Activated CD8-positive, alpha-beta memory T cell treated with anti-CD3 and anti-CD28 coated beads, Interleukin-2, amount 10 ng/mL, durations not matched to agents 7 days and 5 days (primary cell): ENCODE measurements around the gene CHAC1. TPM values are rescaled to one million over a fixed set of nuclear protein-coding genes. Genes with fewer than 3 reads are reported as not detected.
A peak's percentile ranks its signal among the peaks of the same experiment; 100 is the strongest.
"Not testable (repeated sequence)": the region's sequence is repeated elsewhere in the genome, so short reads cannot be mapped to it uniquely, and the experiment has no call there.

Experiments used
- ATAC-seq: fragments of 150-1000 bp; cut with Tn5 transposase; one replicate; pipeline ENCODE4 v1.10.0; 2021; ENCODE audit warnings: moderate library complexity
- CTCF ChIA-PET: fragments of 350-600 bp; sonication (Branson Sonifier 250); formaldehyde crosslinking; loops from one replicate; lab custom pipeline; 2021; ENCODE audit warnings: antibody characterized with exemption; lab: Charles Lee
- DNase-seq: peaks from one replicate; pipeline ENCODE4 v3.0.0-alpha.2; 2020
- H3K27ac Mint-ChIP-seq: one replicate; pipeline ENCODE4 v1.8.0; 2021; ENCODE audit warnings: mild to moderate bottlenecking, mixed read lengths
- H3K27me3 Mint-ChIP-seq: one replicate; pipeline ENCODE4 v1.8.0; 2021; ENCODE audit warnings: mixed read lengths
- H3K36me3 Mint-ChIP-seq: one replicate; pipeline ENCODE4 v1.8.0; 2021; ENCODE audit warnings: mild to moderate bottlenecking, mixed read lengths
- H3K4me1 Mint-ChIP-seq: one replicate; pipeline ENCODE4 v1.8.0; 2021; ENCODE audit warnings: mixed read lengths
- H3K4me3 Mint-ChIP-seq: one replicate; pipeline ENCODE4 v1.8.0; 2021; ENCODE audit warnings: mild to moderate bottlenecking, moderate library complexity, mixed read lengths
- H3K9me3 Mint-ChIP-seq: one replicate; pipeline ENCODE4 v1.8.0; 2022; ENCODE audit warnings: low read depth, mixed read lengths
- total RNA-seq, 2 experiments: library from RNA; stranded (reverse); gene quantifications; one replicate each; pipeline ENCODE4 v1.2.3, GENCODE V29; 2021

The CHAC1 gene
- total RNA-seq, 2 experiments from 2014 or later, result 8.3 to 13.0 TPM

DNA sequence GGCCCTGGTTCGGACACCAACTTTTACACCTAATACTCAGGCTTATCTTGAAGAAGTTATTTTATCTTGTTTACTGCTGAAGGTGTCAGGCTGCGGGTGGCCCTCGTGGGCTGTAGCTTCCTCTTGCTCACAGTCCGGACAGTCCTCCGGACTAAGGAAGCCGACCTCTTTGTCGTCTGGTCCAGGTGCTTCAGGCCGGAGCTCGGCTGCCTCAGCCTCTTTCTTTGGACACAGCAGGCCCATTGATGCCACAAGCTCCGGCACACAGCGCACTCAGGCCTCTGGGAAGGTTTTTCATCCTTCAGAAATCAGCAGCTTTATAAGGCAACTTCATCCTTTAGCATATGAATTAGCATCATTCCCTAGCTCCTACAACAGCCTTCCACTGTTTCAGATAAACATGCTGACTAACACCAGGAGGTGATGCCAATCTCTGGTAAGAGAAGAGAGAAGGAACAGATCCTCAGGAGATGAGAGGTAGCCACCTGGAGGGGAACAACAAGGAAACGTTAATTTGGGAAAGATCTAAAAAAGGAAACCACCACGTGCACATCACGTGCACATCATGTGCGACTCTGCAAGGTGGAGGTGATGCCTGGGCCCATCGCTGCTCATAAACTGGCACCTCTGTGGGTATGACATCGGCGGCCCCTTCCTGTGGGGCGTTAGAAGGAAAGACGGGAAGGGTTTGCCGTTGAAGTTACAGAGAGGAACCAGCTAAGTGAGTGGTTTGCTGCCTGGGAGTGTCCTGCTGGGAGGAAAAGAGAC, 4.4 kb upstream of the CHAC1 start:
- H3K4me1 Mint-ChIP-seq, result peaks cover 25% of the 10 kb centered on the region

DNA sequence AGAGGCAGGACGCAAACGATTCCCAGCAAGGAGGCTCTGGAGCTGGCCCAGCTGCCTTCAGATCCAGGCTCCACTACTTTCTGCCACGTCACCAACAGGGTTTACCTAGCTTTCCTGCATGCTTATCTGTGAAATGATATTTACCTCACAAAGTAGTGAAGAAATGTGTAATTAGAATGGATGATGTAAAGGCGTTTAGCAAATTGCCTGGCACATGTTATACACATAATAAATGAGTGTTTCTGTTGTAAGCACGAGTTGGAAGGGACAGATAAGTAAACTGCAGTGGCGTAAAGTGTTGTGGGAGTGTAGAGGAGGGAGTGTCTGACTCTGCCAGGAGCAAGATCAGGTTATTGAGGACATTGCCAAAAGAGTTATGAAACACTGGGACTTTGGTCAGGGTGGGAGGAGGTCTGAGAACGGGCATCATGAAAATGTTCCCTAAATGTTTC, 3.5 kb upstream of the CHAC1 start:
- no peaks in the 10 kb centered on the region for H3K36me3 Mint-ChIP-seq
- DNase-seq, result no peak
- H3K27me3 Mint-ChIP-seq, result no peaks in the 10 kb centered on the region
- no peak overlapping the region for H3K4me3 Mint-ChIP-seq
- H3K27ac Mint-ChIP-seq, result no peak overlapping the region
- CTCF ChIA-PET, result interaction anchor here (1.2 to 9.0 kb wide), 3 partner anchors 8 to 91 kb away, joined by 3 to 102 read pairs (median 6); no protein-coding TSS in a partner anchor
- H3K4me1 Mint-ChIP-seq, result peaks cover 29% of the 10 kb centered on the region
- H3K9me3 Mint-ChIP-seq, result no peaks in the 10 kb centered on the region
- no peak for ATAC-seq

More for the DNA sequence above, 4.4 kb upstream of the CHAC1 start:
- DNase-seq, result no peak
- ATAC-seq, result no peak
- H3K9me3 Mint-ChIP-seq, result no peaks in the 10 kb centered on the region
- CTCF ChIA-PET, result interaction anchor here (0.6 to 1.7 kb wide), 2 partner anchors 15 to 90 kb away, joined by 3 to 6 read pairs; no protein-coding TSS in a partner anchor
- no peaks in the 10 kb centered on the region for H3K36me3 Mint-ChIP-seq
- H3K4me3 Mint-ChIP-seq, result no peak overlapping the region
- no peak overlapping the region for H3K27ac Mint-ChIP-seq
- no peaks in the 10 kb centered on the region for H3K27me3 Mint-ChIP-seq

DNA sequence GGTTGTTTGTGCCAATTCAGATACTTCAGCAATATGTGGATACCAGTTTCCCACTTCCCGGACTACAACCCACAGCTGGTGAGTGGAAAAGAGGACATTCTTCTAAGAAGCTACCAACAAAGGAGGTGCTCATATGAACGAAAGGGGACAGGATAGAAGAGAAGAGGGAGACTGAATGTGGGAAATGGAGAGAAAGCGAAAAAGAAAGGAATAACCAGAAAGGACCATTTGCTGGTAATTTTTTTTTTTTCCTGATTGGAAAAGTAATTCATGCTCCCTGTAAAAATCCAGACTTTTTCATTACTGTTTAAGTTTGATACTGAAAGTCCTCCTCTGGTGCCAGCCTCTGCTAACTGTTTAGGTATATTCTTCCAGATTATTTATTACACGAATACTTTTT, 1.5 kb upstream of the CHAC1 start:
- DNase-seq (no peak), ATAC-seq (no peak)
- Mint-ChIP-seq H3K27me3 (no peaks in the 10 kb centered on the region), H3K9me3 (no peaks in the 10 kb centered on the region), H3K4me3 (peak overlapping the region; percentile 83), H3K4me1 (peaks cover 29% of the 10 kb centered on the region), H3K27ac (peak overlapping the region; percentile 88), H3K36me3 (peaks cover 4% of the 10 kb centered on the region)
- CTCF ChIA-PET, result interaction anchor here (0.7 to 9.0 kb wide), 8 partner anchors 10 to 232 kb away, joined by 3 to 102 read pairs (median 4); partner anchors contain the start of gene VPS18

DNA sequence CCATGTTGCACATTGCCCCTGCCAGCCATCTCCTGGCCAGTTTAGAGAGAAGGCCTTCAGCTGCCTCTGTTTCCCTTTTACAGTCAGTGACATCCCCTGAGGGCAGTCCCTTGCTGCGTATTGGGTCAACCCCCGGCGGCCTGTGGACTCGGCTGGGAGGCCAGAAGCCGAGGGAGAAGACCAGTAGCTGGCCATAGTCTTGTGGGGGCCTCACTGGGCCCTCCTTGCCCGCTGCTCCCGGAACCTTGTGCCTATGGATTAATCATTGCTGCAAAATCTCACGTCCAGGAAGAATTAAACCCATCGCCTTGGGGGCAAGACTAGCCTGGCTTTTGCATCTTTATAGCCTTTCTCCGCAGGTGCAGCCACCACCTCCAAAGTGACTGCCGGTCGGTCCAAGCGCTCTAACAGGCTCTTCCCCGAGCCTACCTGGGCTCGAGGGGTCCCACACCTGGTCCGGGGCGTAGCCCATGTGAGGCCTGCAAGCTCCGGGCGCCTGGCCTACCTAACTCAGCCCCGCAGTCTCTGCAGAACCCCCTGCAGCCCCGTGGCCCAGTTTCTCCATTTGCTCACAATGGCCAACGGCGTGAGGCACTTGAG, 870 bp upstream of the CHAC1 start:
- CTCF ChIA-PET, result interaction anchor here (0.7 to 9.0 kb wide), 9 partner anchors 10 to 279 kb away, joined by 3 to 102 read pairs (median 4); partner anchors contain the start of gene CHP1
- Mint-ChIP-seq H3K36me3 (peaks cover 4% of the 10 kb centered on the region), H3K27ac (peak overlapping the region; percentile 88), H3K4me3 (peak overlapping the region; percentile 83), H3K9me3 (no peaks in the 10 kb centered on the region), H3K4me1 (peaks cover 29% of the 10 kb centered on the region), H3K27me3 (no peaks in the 10 kb centered on the region)
- ATAC-seq (no peak), DNase-seq (no peak)

DNA sequence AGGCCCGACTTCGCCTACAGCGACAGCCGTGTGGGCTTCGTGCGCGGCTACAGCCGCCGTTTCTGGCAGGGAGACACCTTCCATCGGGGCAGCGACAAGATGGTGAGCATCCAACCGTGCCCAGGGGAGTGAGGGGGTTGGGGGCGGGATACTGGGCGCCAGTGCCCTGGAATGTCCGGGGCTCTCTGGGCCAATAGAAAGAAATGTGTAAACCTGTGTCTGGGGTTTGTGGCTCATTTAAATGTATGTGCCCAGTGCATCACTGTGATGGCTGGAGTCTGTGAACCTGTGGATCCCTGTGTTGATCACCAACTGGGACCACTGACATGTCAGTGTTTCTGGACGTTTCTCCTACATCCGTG, 423 bp downstream of the CHAC1 start:
- CTCF ChIA-PET, result interaction anchor here (0.5 to 9.0 kb wide), 14 partner anchors 9 to 379 kb away, joined by 3 to 102 read pairs (median 4); partner anchors contain the start of genes CHP1, NUSAP1 and OIP5
- H3K9me3 Mint-ChIP-seq, result no peaks in the 10 kb centered on the region
- H3K27me3 Mint-ChIP-seq, result no peaks in the 10 kb centered on the region
- peaks cover 29% of the 10 kb centered on the region for H3K4me1 Mint-ChIP-seq
- H3K4me3 Mint-ChIP-seq, result peak overlapping the region; percentile 83
- DNase-seq (no peak), ATAC-seq (no peak)
- peaks cover 4% of the 10 kb centered on the region for H3K36me3 Mint-ChIP-seq
- H3K27ac Mint-ChIP-seq, result peak overlapping the region; percentile 79

DNA sequence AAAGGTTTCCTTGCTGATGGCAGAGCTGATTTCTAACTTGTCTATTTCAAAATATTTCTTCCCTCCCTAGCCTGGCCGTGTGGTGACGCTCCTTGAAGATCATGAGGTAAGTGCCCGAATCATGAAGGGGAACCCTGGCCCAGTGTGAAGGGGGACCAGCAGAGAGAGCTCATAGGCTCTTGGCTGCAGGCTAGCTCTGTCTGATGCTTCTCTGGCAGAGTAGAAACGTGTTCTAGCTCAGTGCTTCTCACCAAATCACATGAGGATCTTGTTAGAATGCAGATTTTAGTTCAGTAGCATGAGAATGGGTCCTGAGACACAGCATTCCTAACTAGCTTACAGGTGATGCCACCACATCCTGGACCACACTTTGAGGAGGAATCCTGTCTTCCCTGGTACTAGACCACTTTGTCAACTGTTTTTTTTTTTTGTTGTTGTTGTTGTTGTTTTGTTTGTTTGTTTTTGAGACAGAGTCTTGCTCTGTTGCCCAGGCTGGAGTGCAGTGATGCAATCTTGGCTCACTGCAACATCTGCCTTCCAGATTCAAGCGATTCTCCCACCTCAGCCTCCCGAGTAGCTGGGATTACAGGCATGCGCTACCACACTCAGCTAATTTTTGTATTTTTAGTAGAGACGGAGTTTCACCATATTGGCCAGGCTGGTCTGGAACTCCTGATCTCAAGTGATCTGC, 1.0 kb downstream of the CHAC1 start:
- H3K9me3 Mint-ChIP-seq, DNase-seq, H3K27me3 Mint-ChIP-seq, ATAC-seq, H3K36me3 Mint-ChIP-seq: not testable (repeated sequence)
- CTCF ChIA-PET, result interaction anchor here (0.7 to 9.0 kb wide), 6 partner anchors 12 to 401 kb away, joined by 3 to 102 read pairs (median 4); no protein-coding TSS in a partner anchor
- Mint-ChIP-seq H3K4me3 (peak overlapping the region; percentile 83), H3K27ac (peak overlapping the region; percentile 42), H3K4me1 (peaks cover 29% of the 10 kb centered on the region)

DNA sequence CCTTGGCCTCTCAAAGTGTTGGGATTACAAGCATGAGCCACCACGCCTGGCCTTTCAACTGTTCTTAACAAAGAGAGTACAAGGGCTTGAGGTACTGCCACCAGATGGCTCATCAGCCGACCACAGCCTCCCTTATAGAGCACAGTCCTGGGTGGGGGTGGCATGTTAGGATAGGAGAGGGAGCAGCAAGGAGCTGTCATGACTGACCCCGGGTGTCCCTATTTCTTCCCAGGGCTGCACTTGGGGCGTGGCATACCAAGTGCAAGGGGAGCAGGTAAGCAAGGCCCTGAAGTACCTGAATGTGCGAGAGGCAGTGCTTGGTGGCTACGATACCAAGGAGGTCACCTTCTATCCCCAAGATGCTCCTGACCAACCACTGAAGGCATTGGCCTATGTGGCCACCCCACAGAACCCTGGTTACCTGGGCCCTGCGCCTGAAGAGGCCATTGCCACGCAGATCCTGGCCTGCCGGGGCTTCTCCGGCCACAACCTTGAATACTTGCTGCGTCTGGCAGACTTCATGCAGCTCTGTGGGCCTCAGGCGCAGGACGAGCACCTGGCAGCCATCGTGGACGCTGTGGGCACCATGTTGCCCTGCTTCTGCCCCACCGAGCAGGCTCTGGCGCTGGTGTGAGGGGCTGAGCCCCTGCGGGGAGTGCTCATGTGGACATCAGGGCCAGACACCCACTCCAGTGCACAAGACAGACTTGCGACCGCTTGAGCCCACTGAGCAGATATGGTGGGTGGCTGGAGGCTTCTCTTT, 2.1 kb downstream of the CHAC1 start:
- Mint-ChIP-seq H3K36me3 (peaks cover 4% of the 10 kb centered on the region), H3K4me3 (no peak overlapping the region), H3K4me1 (peaks cover 29% of the 10 kb centered on the region), H3K9me3 (no peaks in the 10 kb centered on the region), H3K27me3 (no peaks in the 10 kb centered on the region), H3K27ac (no peak overlapping the region)
- no peak for DNase-seq
- no peak for ATAC-seq
- CTCF ChIA-PET, result interaction anchor here (1.6 to 9.0 kb wide), 4 partner anchors 13 to 276 kb away, joined by 3 to 102 read pairs (median 8); partner anchors contain the start of genes CHP1 and EXD1

DNA sequence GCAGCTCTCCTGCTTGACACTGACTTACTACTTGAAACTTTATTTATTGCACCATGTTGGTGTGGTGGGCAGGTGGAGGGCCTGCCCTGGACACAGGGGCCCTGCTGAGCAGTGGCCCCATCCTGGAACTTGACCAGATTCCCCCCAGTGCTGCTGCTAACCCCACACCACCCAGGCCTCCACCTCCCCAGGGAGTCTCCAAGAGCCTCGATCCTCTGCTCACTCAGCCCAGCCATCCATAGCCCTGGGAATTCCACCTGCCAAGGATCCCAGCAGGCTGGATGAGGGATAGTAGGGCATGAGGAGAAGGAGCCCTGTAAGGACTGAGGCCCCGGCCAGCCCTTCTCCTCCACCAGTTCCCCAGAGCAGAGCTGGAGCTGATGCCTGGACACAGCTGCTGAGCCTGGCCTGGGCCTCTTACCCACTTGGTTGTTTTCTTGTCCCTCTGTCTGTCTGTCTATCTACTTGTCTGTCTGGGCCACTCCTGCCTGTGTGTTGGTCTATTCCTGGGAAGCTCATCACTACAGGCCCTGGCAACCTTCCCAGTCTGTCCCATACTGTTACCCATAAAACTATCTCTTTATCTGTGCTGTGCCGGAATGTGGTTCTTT, 2.8 kb downstream of the CHAC1 start:
- peaks cover 4% of the 10 kb centered on the region for H3K36me3 Mint-ChIP-seq
- H3K4me3 Mint-ChIP-seq, result no peak overlapping the region
- CTCF ChIA-PET, result interaction anchor here (1.6 to 9.0 kb wide), 2 partner anchors 14 to 275 kb away, joined by 3 to 102 read pairs; partner anchors contain the start of genes CHP1 and EXD1
- peaks cover 29% of the 10 kb centered on the region for H3K4me1 Mint-ChIP-seq
- no peaks in the 10 kb centered on the region for H3K27me3 Mint-ChIP-seq
- H3K9me3 Mint-ChIP-seq, result no peaks in the 10 kb centered on the region
- no peak for DNase-seq
- ATAC-seq, result no peak
- H3K27ac Mint-ChIP-seq, result no peak overlapping the region

DNA sequence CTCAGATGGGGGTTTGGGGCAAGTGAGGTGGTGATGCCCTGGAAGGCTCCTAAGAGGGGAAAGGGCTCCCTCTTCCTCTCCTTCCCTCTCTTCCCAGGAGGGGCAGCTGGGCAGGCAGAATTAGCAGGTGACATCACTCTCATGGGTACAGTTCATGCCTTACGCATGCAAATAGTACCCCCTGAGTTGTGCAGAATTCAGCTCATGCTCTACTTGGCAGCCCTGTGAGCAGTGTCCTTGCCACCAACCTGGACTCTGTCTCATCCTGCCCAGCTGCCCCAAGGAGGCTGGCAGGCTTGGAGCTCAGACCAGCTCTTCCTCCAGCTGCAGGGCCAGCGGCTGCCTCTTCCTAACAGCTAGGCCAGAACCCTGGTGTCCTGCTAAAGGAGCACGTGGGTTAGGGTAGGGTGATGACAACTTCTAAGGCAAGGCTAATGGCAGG, 3.3 kb downstream of the CHAC1 start:
- Mint-ChIP-seq H3K36me3 (peaks cover 4% of the 10 kb centered on the region), H3K4me3 (no peak overlapping the region), H3K9me3 (no peaks in the 10 kb centered on the region), H3K4me1 (peaks cover 29% of the 10 kb centered on the region), H3K27me3 (no peaks in the 10 kb centered on the region), H3K27ac (no peak overlapping the region)
- CTCF ChIA-PET, result interaction anchor here (9.0 kb wide), 1 partner anchor 15 kb away, joined by 102 read pairs; no protein-coding TSS in a partner anchor
- ATAC-seq (no peak), DNase-seq (no peak)

DNA sequence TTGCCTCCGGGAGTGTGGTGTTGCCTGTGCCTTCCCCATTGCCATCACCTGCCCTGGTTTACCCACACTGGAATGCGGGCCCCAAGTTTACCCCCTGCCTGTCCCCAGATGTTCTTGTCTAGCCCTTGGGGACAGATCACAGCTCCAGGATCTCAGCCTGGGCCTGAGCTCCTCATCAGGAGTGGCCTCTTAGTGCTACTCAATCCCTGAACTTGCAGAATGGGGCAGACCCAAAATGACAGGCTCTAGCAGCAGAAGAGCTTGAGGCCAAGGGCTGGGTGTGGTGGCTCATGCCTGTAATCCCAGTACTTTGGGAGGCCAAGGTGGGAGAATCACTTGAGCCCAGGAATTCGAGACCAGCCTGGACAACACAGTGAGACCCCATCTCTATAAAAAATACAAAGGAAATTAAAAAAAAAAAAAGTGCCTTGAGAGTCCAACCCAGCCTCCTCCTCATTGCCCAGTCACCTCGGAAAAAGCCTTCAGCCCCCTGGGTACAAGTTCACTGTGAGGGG, 3.8 kb downstream of the CHAC1 start:
- DNase-seq, result no peak
- ATAC-seq, result no peak
- Mint-ChIP-seq H3K4me3 (no peak overlapping the region), H3K27me3 (no peaks in the 10 kb centered on the region), H3K27ac (no peak overlapping the region), H3K4me1 (peaks cover 26% of the 10 kb centered on the region), H3K9me3 (no peaks in the 10 kb centered on the region), H3K36me3 (peaks cover 4% of the 10 kb centered on the region)
- CTCF ChIA-PET, result interaction anchor here (9.0 kb wide), 1 partner anchor 15 kb away, joined by 102 read pairs; no protein-coding TSS in a partner anchor

DNA sequence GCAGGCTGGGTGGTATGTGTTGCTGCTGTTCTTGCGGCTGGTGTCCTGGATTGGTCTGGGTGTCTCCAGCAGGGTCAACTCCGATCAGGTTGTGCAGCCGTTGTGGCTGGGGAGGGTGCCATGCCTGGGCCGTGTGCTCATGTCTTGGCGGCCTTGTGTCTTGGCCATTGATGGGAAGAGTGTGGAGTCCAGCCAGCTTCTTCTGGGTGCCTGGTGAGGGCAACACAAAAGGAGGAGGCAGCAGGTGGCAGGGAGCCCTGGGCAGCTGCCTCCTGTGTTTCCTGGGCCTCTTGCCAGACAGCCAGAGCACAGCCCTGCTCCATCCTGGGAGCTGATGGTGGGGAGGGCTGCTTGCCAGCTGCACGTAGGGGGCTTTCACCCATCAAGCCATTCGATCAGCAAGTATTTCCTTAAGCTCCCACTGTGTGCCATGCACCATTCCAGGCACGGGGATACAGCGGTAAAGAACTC, 4.3 kb downstream of the CHAC1 start:
- Mint-ChIP-seq H3K9me3 (no peaks in the 10 kb centered on the region), H3K4me3 (no peak overlapping the region), H3K36me3 (peaks cover 4% of the 10 kb centered on the region), H3K27me3 (no peaks in the 10 kb centered on the region), H3K4me1 (peaks cover 22% of the 10 kb centered on the region), H3K27ac (no peak overlapping the region)
- ATAC-seq (no peak), DNase-seq (no peak)
- CTCF ChIA-PET, result interaction anchor here (1.4 to 9.0 kb wide), 2 partner anchors 16 to 27 kb away, joined by 4 to 102 read pairs; no protein-coding TSS in a partner anchor
